SK-N-SH (cell line): ENCODE results near the gene CD6. TPM values are rescaled to one million over a fixed set of nuclear protein-coding genes. Genes with fewer than 3 reads are reported as not detected.

Experiments used
- CTCF ChIA-PET: fragments of 300-600, 350-600 bp; formaldehyde crosslinking; extraction: SDS; loops from one replicate; lab custom pipeline; 2021; lab: Yijun Ruan, JAX
- POLR2A ChIA-PET: fragments of 350-600 bp; sonication (Branson Sonifier 250); formaldehyde crosslinking; extraction: SDS; loops from one replicate; lab custom pipeline; 2020; ENCODE audit warnings: antibody characterized with exemption, inconsistent platforms; lab: Yijun Ruan, JAX
- DNase-seq: peaks from one replicate; pipeline ENCODE4 v3.0.0; 2012
- H2AFZ ChIP-seq: fragments of 200-600 bp; sonication (generic); 2 replicates; pipeline ENCODE4 v1.8.1; 2016; ENCODE audit warnings: antibody characterized with exemption, mild to moderate bottlenecking, low read depth
- H3F3A ChIP-seq: fragments of 200-600 bp; sonication (generic); replicated peaks from 2 replicates; pipeline ENCODE3; 2016; ENCODE audit warnings: antibody characterized with exemption, mild to moderate bottlenecking; ENCODE audit not compliant: insufficient read depth
- H3K27ac ChIP-seq, 2 experiments: fragments of 200-500 bp in 1 of 2; fragments of 200-600 bp in 1 of 2; sonication (Bioruptor generic) in 1 of 2; sonication (generic), shearing (Covaris generic) in 1 of 2; 2 replicates each; pipeline versions ENCODE4 v1.5.1 to v1.6.1; 2014 to 2016; ENCODE audit warnings: low read depth in 2 of 2, inconsistent platforms in 1 of 2, low read length in 1 of 2, mild to moderate bottlenecking in 1 of 2, mixed read lengths in 1 of 2
- H3K27me3 ChIP-seq: fragments of 200-600 bp; sonication (generic), shearing (Covaris generic); 2 replicates; pipeline ENCODE4 v1.6.1; 2016; ENCODE audit warnings: mixed run types; ENCODE audit not compliant: insufficient read depth
- H3K36me3 ChIP-seq, 2 experiments: fragments of 200-500 bp in 1 of 2; fragments of 200-600 bp in 1 of 2; sonication (Bioruptor generic) in 1 of 2; sonication (generic) in 1 of 2; replicated peaks in 1 of 2; 2 replicates each; pipeline versions ENCODE3 to v1.5.1; 2014 to 2016; ENCODE audit warnings: low read length in 1 of 2, mild to moderate bottlenecking in 1 of 2; ENCODE audit not compliant: insufficient read depth in 2 of 2, control insufficient read depth in 1 of 2
- H3K4me1 ChIP-seq, 2 experiments: fragments of 200-500 bp in 1 of 2; fragments of 200-600 bp in 1 of 2; sonication (Bioruptor generic) in 1 of 2; sonication (generic), shearing (Covaris generic) in 1 of 2; 2 replicates each; pipeline versions ENCODE4 v1.5.1 to v1.6.1; 2014 to 2016; ENCODE audit warnings: low read depth in 1 of 2, low read length in 1 of 2, mixed run types in 1 of 2; ENCODE audit not compliant: insufficient read depth in 2 of 2, control insufficient read depth in 1 of 2
- H3K4me2 ChIP-seq: fragments of 200-600 bp; sonication (generic), shearing (Covaris generic); 2 replicates; pipeline ENCODE4 v1.6.1; 2017; ENCODE audit warnings: mixed run types
- H3K4me3 ChIP-seq, 2 experiments: fragments of 200-500 bp in 1 of 2; fragments of 200-600 bp in 1 of 2; sonication (Bioruptor generic) in 1 of 2; sonication (generic), shearing (Covaris generic) in 1 of 2; 2 replicates each; pipeline versions ENCODE4 v1.5.1 to v1.8.1; 2014 to 2016; ENCODE audit warnings: low read depth in 2 of 2, inconsistent platforms in 1 of 2, low read length in 1 of 2, mild to moderate bottlenecking in 1 of 2, mixed read lengths in 1 of 2, moderate library complexity in 1 of 2
- H3K79me2 ChIP-seq: fragments of 200-600 bp; sonication (generic); 2 replicates; pipeline ENCODE4 v1.8.1; 2017; ENCODE audit warnings: mild to moderate bottlenecking; ENCODE audit not compliant: insufficient read depth
- H3K9ac ChIP-seq: fragments of 200-600 bp; sonication (generic); 2 replicates; pipeline ENCODE4 v1.6.1; 2017; ENCODE audit warnings: mixed run types
- H3K9me2 ChIP-seq: fragments of 200-600 bp; sonication (generic); 2 replicates; pipeline ENCODE4 v1.6.1; 2017; ENCODE audit warnings: mixed run types
- H3K9me3 ChIP-seq: fragments of 200-600 bp; sonication (generic); 2 replicates; pipeline ENCODE4 v1.6.1; 2017; ENCODE audit warnings: mixed run types, mild to moderate bottlenecking, moderate library complexity
- H4K20me1 ChIP-seq: fragments of 200-600 bp; sonication (generic); 2 replicates; pipeline ENCODE4 v1.6.1; 2017; ENCODE audit warnings: mild to moderate bottlenecking, mixed run types; ENCODE audit not compliant: insufficient read depth
- CTCF ChIP-seq: fragments of 200-600 bp; sonication (generic); IDR thresholded peaks from 2 replicates; pipeline ENCODE4 v1.6.1; 2017; ENCODE audit warnings: antibody characterized with exemption, mild to moderate bottlenecking, moderate library complexity
- FOSL2 ChIP-seq: IDR thresholded peaks from 2 replicates; pipeline ENCODE4 v1.4.0; 2012; ENCODE audit warnings: low read depth, mild to moderate bottlenecking, moderate library complexity, borderline replicate concordance
- FOXM1 ChIP-seq: IDR thresholded peaks from 2 replicates; pipeline ENCODE4 v1.4.0; 2012; ENCODE audit warnings: low read depth, mild to moderate bottlenecking
- GATA2 ChIP-seq: sonication (generic); formaldehyde crosslinking; IDR thresholded peaks from 2 replicates; pipeline ENCODE4 v1.5.0; 2020; ENCODE audit warnings: mild to moderate bottlenecking, missing genetic modification reagents
- IRF3 ChIP-seq: fragments of 150-350 bp; IDR thresholded peaks from 2 replicates; pipeline ENCODE4 v1.6.1; 2016; ENCODE audit warnings: mild to moderate bottlenecking, low read depth, low read length
- JUND ChIP-seq: IDR thresholded peaks from 2 replicates; pipeline ENCODE4 v1.4.0; 2012
- MAX ChIP-seq: IDR thresholded peaks from 2 replicates; pipeline ENCODE4 v1.4.0; 2012; ENCODE audit warnings: low read depth
- MEF2A ChIP-seq: IDR thresholded peaks from 2 replicates; pipeline ENCODE4 v1.4.0; 2012; ENCODE audit warnings: low read depth, borderline replicate concordance
- MXI1 ChIP-seq: IDR thresholded peaks from 2 replicates; pipeline ENCODE4 v1.6.1; 2012; ENCODE audit warnings: mild to moderate bottlenecking, low read depth, low read length, improper control_type of control experiment
- NRF1 ChIP-seq: IDR thresholded peaks from 2 replicates; pipeline ENCODE4 v1.6.1; 2012; ENCODE audit warnings: low read depth, mild to moderate bottlenecking, low read length
- PBX3 ChIP-seq: IDR thresholded peaks from 2 replicates; pipeline ENCODE4; 2012
- RAD21 ChIP-seq: IDR thresholded peaks from 2 replicates; pipeline ENCODE4 v1.6.1; 2012; ENCODE audit warnings: mild to moderate bottlenecking, low read length
- REST ChIP-seq: IDR thresholded peaks from 2 replicates; pipeline ENCODE4 v1.6.1; 2012; ENCODE audit warnings: mild to moderate bottlenecking, low read depth, low read length, moderate library complexity
- SIN3A ChIP-seq: IDR thresholded peaks from 2 replicates; pipeline ENCODE4 v1.6.1; 2012; ENCODE audit warnings: low read depth, mild to moderate bottlenecking, low read length, moderate library complexity, borderline replicate concordance
- TAF1 ChIP-seq: IDR thresholded peaks from 2 replicates; pipeline ENCODE4 v1.6.1; 2012; ENCODE audit warnings: low read depth, mild to moderate bottlenecking, low read length, moderate library complexity, borderline replicate concordance
- TCF12 ChIP-seq: IDR thresholded peaks from 2 replicates; pipeline ENCODE4 v1.4.0; 2012
- TEAD4 ChIP-seq: IDR thresholded peaks from 2 replicates; pipeline ENCODE4 v1.4.0; 2012; ENCODE audit warnings: mild to moderate bottlenecking, borderline replicate concordance; ENCODE audit not compliant: insufficient read depth
- USF2 ChIP-seq: fragments of 150-350 bp; IDR thresholded peaks from 2 replicates; pipeline ENCODE4 v1.6.1; 2017; ENCODE audit warnings: antibody characterized with exemption, low read length, low read depth, borderline replicate concordance
- ZBTB33 ChIP-seq: IDR thresholded peaks from 2 replicates; pipeline ENCODE4 v1.4.0; 2012; ENCODE audit warnings: low read depth, borderline replicate concordance
- whole genome bisulfite sequencing: methylation state at CpG from one replicate; pipeline ENCODE4 v1.1.6; 2017; ENCODE audit warnings: low lambda C conversion rate; 5-methylcytosine and 5-hydroxymethylcytosine counted together
- polyA plus RNA-seq, 3 experiments: library from polyadenylated mRNA; depleted of rRNA; stranded (reverse); fragments of >200 nt; gene quantifications; 2 replicates each; pipeline ENCODE4 v1.2.3, GENCODE V29; 2012

Gene CD6
- polyA plus RNA-seq, 1 of the 3 experiments (the other 2 are of a cell fraction) = not detected

- Histone ChIP-seq H3K79me2 (no peaks in the 10 kb centered on the region), H3K36me3 (no peaks in the 10 kb centered on the region), H3K9ac (no peak overlapping the region), H3K9me3 (no peaks in the 10 kb centered on the region), H3K4me3 (no peak overlapping the region), H3K4me2 (no peak overlapping the region), H4K20me1 (no peaks in the 10 kb centered on the region), H3K27ac (no peak overlapping the region), H3F3A (no peaks in the 10 kb centered on the region), H3K27me3 (no peaks in the 10 kb centered on the region; the same call in 1 of the 2 replicates), H3K9me2 (no peaks in the 10 kb centered on the region), H2AFZ (no peak overlapping the region), H3K4me1 (no peaks in the 10 kb centered on the region)
- DNase-seq = no peak
- TF ChIP-seq JUND (no peak), MEF2A (no peak), USF2 (no peak), REST (no peak), FOXM1 (no peak), NRF1 (no peak), TCF12 (no peak), GATA2 (CRISPR knock-in tag) (no peak), FOSL2 (no peak), SIN3A (no peak), TEAD4 (no peak), MAX (no peak), TAF1 (no peak), IRF3 (no peak), ZBTB33 (no peak), CTCF (no peak), RAD21 (no peak), PBX3 (no peak), MXI1 (no peak)
- WGBS = 54% methylated on average over 6 of the region's 6 CpGs
- POLR2A ChIA-PET = no interaction called here
- CTCF ChIA-PET = interaction anchor here (1.4 to 1.5 kb wide), 2 partner anchors 9 to 19 kb away, joined by 3 to 4 read pairs; no protein-coding TSS in a partner anchor
These were observed 12.0 kb upstream of the CD6 start for GRCh38 chr11:60959431-60959830.
